PC-9 (cell line): ENCODE measurements around the gene ANKRD2. TPM values are rescaled to one million over a fixed set of nuclear protein-coding genes. Genes with fewer than 3 reads are reported as not detected.

Source experiments
- Bru-seq: library from RNA; stranded (reverse); fragments of 400-500 nt; gene quantifications from one replicate; lab custom pipeline; 2021; lab: Mats Ljungman, UMichigan
- BruChase-seq, 2 experiments: library from RNA; stranded (reverse); fragments of 400-500 nt; gene quantifications; one replicate each; lab custom pipeline; 2021; lab: Mats Ljungman, UMichigan
- BruUV-seq: library from RNA; stranded (reverse); fragments of 400-500 nt; replicated peaks from 2 replicates; lab custom pipeline; 2021; lab: Mats Ljungman, UMichigan
- CTCF ChIA-PET: fragments of 300-600 bp; sonication (Branson Sonifier 250); formaldehyde crosslinking; loops from one replicate; lab custom pipeline; 2022; ENCODE audit warnings: antibody characterized with exemption; lab: Charles Lee
- POLR2A ChIA-PET: fragments of 300-600 bp; sonication (Branson Sonifier 250); formaldehyde crosslinking; loops from one replicate; lab custom pipeline; 2022; ENCODE audit warnings: antibody characterized with exemption; ENCODE audit not compliant: unreplicated experiment; lab: Charles Lee
- DNase-seq, 2 experiments: peaks; one replicate each; pipeline versions ENCODE4 v3.0.0 to v3.0.0-alpha.2; 2015 to 2022; ENCODE audit warnings: mixed read lengths in 1 of 2
- H2AFZ ChIP-seq: fragments of 200-600 bp; sonication (generic); 2 replicates; pipeline ENCODE4 v1.8.1; 2017; ENCODE audit warnings: antibody characterized with exemption
- H3F3A ChIP-seq: fragments of 200-600 bp; sonication (generic); 2 replicates; pipeline ENCODE4 v1.8.1; 2017; ENCODE audit warnings: antibody characterized with exemption, mild to moderate bottlenecking, low read depth; ENCODE audit not compliant: insufficient read depth
- H3K27ac ChIP-seq: fragments of 200-600 bp; sonication (generic); 2 replicates; pipeline ENCODE4 v1.6.1; 2016; ENCODE audit warnings: mixed run types
- H3K27me3 ChIP-seq: fragments of 200-600 bp; sonication (generic); 2 replicates; pipeline ENCODE4 v1.6.1; 2016; ENCODE audit warnings: low read depth, mixed run types; ENCODE audit not compliant: insufficient read depth
- H3K36me3 ChIP-seq: fragments of 200-600 bp; sonication (generic); 2 replicates; pipeline ENCODE4 v1.6.1; 2016; ENCODE audit warnings: low read depth, mixed run types
- H3K4me1 ChIP-seq: fragments of 200-600 bp; sonication (generic); replicated peaks from 2 replicates; pipeline ENCODE4 v1.6.1; 2016; ENCODE audit warnings: mixed run types; ENCODE audit not compliant: insufficient read depth
- H3K4me2 ChIP-seq: fragments of 200-600 bp; sonication (generic); 2 replicates; pipeline ENCODE4 v1.6.1; 2017; ENCODE audit warnings: mixed run types
- H3K4me3 ChIP-seq: fragments of 200-600 bp; sonication (generic); 2 replicates; pipeline ENCODE4 v1.6.1; 2016; ENCODE audit warnings: mixed run types
- H3K79me2 ChIP-seq: fragments of 200-600 bp; sonication (generic); 2 replicates; pipeline ENCODE4 v1.6.1; 2017; ENCODE audit warnings: low read depth, mixed run types
- H3K9me2 ChIP-seq: fragments of 200-600 bp; sonication (generic); 2 replicates; pipeline ENCODE4 v1.8.1; 2017; ENCODE audit warnings: mild to moderate bottlenecking; ENCODE audit not compliant: insufficient read depth
- H3K9me3 ChIP-seq: fragments of 200-600 bp; sonication (generic); 2 replicates; pipeline ENCODE4 v1.8.1; 2016; ENCODE audit warnings: low read depth; ENCODE audit not compliant: insufficient read depth
- H4K20me1 ChIP-seq: fragments of 200-600 bp; sonication (generic); 2 replicates; pipeline ENCODE4 v1.8.1; 2017; ENCODE audit not compliant: insufficient read depth
- EZH2 ChIP-seq: fragments of 200-600 bp; sonication (generic); IDR thresholded peaks from 2 replicates; pipeline ENCODE4 v1.8.0; 2017; ENCODE audit warnings: antibody characterized with exemption, low read depth
- intact Hi-C: fragments of 100-400 bp; cut with micrococcal nuclease; formaldehyde crosslinking; loops from one replicate; pipeline ENCODE4 v1.10.0; 2022; ENCODE audit not compliant: unreplicated experiment
- long read RNA-seq: library from polyadenylated mRNA; stranded (forward); transcript quantifications from one replicate; pipeline ENCODE4 v2.0.0, GENCODE V29; 2022
- total RNA-seq: library from RNA; stranded (reverse); gene quantifications from 2 replicates; pipeline ENCODE4 v1.2.3, GENCODE V29; 2021
- TF ChIP-seq, protein P1 (sequence below): fragments of 200-600 bp; sonication (generic); conservative IDR thresholded peaks from 2 replicates; pipeline ENCODE4 v1.6.1; 2017; ENCODE audit warnings: mixed run types, antibody characterized with exemption, mild to moderate bottlenecking, moderate library complexity

Gene ANKRD2, protein sequence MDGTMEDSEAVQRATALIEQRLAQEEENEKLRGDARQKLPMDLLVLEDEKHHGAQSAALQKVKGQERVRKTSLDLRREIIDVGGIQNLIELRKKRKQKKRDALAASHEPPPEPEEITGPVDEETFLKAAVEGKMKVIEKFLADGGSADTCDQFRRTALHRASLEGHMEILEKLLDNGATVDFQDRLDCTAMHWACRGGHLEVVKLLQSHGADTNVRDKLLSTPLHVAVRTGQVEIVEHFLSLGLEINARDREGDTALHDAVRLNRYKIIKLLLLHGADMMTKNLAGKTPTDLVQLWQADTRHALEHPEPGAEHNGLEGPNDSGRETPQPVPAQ
- total RNA-seq = 5.5 and 8.4 TPM in 2 replicates
- percentile 46 among the genes with signal in this experiment for Bru-seq, nascent RNA
- BruChase-seq, experiment 1, labeled RNA remaining after a 2-hour chase = percentile 46 among the genes with signal in this experiment
- percentile 61 among the genes with signal in this experiment for BruChase-seq, experiment 2, labeled RNA remaining after a 6-hour chase
- long read RNA-seq, transcript ANKRD2-202 (9 exons, 1,449 nt) = major isoform, 13 of 18 reads
- long read RNA-seq, partial matches to known transcripts = 3 of 18 reads
- long read RNA-seq, other reads (novel, unspliced or antisense) = 2 of 18 reads

DNA sequence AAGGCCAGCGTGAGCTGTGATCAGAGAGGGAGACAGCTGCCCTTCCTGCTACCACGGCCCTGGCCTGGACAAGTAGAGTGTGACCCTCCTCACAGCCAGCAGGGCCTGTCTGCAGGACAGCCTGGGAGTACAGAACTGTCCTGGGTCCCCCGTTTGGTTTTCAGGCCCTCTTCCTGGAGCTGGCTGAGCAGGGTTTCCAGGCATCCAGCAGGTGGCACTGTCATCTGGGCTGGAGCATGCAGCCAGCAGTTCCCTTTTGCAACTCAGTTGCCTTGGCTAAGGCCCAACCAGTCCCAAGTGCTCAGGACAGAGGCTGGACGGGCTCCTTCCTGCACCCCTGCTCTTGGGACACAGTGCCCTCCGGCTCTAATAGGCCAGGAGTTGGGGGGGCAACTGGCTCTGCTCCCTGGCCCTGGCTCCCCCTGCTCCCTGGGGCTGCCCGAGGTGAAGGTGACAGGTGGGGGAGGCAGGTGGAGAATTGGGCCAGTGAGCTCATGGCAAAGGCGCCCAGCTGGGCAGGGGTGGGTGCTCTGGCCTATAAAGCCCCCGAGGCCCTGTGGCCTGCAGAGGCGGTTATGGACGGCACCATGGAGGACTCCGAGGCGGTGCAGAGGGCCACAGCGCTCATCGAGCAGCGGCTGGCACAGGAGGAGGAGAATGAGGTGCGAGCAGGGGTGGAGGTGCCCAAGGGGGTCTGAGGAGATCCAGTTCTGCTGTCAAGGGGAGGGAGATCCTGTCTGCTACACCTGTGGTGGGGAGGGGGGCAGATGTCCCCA is at the start of gene ANKRD2:
TSS of gene ANKRD2 (plus strand) at position 566 of the 776 bp plus-strand sequence. CDS start at position 576, 10 bp downstream.
- Histone ChIP-seq H3K79me2 (no peaks in the 10 kb centered on the region), H3K27ac (peak within 1 kb of the TSS; percentile 93), H3K4me2 (peak within 1 kb of the TSS; percentile 76), H3K4me1 (peaks cover 60% of the 10 kb centered on the region), H3F3A (peaks cover 43% of the 10 kb centered on the region; the same call in 1 of the 2 replicates), H3K9me2 (no peaks in the 10 kb centered on the region), H3K36me3 (no peaks in the 10 kb centered on the region), H3K4me3 (peak within 1 kb of the TSS; percentile 14; the same call in 1 of the 2 replicates), H3K27me3 (no peaks in the 10 kb centered on the region), H3K9me3 (no peaks in the 10 kb centered on the region), H2AFZ (no peak within 1 kb of the TSS), H4K20me1 (no peaks in the 10 kb centered on the region)
- TF ChIP-seq, protein P1, sequence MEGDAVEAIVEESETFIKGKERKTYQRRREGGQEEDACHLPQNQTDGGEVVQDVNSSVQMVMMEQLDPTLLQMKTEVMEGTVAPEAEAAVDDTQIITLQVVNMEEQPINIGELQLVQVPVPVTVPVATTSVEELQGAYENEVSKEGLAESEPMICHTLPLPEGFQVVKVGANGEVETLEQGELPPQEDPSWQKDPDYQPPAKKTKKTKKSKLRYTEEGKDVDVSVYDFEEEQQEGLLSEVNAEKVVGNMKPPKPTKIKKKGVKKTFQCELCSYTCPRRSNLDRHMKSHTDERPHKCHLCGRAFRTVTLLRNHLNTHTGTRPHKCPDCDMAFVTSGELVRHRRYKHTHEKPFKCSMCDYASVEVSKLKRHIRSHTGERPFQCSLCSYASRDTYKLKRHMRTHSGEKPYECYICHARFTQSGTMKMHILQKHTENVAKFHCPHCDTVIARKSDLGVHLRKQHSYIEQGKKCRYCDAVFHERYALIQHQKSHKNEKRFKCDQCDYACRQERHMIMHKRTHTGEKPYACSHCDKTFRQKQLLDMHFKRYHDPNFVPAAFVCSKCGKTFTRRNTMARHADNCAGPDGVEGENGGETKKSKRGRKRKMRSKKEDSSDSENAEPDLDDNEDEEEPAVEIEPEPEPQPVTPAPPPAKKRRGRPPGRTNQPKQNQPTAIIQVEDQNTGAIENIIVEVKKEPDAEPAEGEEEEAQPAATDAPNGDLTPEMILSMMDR = peak; percentile 77
- TF ChIP-seq EZH2 = no peak
- peak; percentile 52 to 62 for DNase-seq
- CTCF ChIA-PET = interaction anchor here (0.6 to 1.7 kb wide), 4 partner anchors 12 to 106 kb away, joined by 4 to 5 read pairs (median 5); partner anchors contain the start of gene HOGA1
- intact Hi-C loops = loop anchor here (5.0 kb wide), 1 partner anchor 110 kb away; no protein-coding TSS in a partner anchor
- POLR2A ChIA-PET = no interaction called here
- no TSS peak for BruUV-seq

DNA sequence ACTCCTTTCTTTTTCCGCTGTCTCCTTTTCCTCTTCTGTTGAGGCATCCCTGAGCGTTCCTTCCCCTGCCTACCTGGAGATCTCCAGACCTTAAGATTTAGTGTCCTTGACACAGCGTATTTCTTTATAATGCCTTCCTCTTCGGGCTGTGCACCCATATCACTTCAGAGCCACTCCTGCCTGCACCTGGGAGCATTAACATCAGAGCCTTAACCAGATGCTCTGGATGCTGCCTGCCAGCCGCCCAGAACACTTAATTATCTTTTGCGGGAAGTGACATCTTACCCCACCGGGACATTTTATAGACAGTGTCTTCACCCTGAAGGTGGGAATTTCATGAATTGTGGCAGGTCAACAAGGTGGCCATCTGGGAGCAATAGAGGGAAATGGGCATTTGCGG is 49.6 kb upstream of the ANKRD2 start:
- TF ChIP-seq, protein P1 = no peak
- TF ChIP-seq EZH2 = no peak
- H3K27me3 ChIP-seq = no peaks in the 10 kb centered on the region
- no TSS peak for BruUV-seq
- no peak overlapping the region for H3K27ac ChIP-seq
- H3K9me2 ChIP-seq = no peaks in the 10 kb centered on the region
- H3F3A ChIP-seq = peaks cover 4% of the 10 kb centered on the region
- H2AFZ ChIP-seq = no peak overlapping the region
- intact Hi-C loops = no loop called here
- no peak overlapping the region for H3K4me2 ChIP-seq
- 0 out of 2 replicates have a peak, but pooled peaks cover 4% of the 10 kb centered on the region for H3K79me2 ChIP-seq
- no peaks in the 10 kb centered on the region for H3K9me3 ChIP-seq
- no peaks in the 10 kb centered on the region for H3K36me3 ChIP-seq
- POLR2A ChIA-PET = no interaction called here
- no peak for DNase-seq
- H3K4me3 ChIP-seq = no peak overlapping the region
- H3K4me1 ChIP-seq = peaks cover 30% of the 10 kb centered on the region
- CTCF ChIA-PET = no interaction called here
- no peaks in the 10 kb centered on the region for H4K20me1 ChIP-seq

DNA sequence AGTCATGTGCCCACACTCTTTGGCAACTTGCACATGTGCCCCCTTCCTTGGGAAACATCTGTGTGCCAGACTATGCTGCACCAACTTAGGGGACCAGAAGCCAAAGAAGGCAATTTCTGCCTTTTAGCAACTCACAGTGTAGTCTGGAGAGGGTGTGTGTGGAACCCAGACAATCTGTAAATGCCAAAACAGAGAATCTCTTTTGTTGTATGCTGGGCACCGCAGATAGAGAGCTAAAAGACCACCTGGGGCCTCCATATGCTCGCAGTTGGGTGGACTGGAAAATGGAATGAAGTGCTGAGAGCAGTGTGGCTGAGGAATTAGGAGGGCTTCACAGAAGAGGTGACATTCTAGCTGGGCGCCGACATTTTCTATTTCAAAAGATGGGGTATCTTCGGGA is 47.5 kb upstream of the ANKRD2 start:
- Histone ChIP-seq H3K9me3 (no peaks in the 10 kb centered on the region), H2AFZ (no peak overlapping the region), H4K20me1 (no peaks in the 10 kb centered on the region), H3K9me2 (no peaks in the 10 kb centered on the region), H3K27ac (no peak overlapping the region), H3K4me2 (no peak overlapping the region), H3K79me2 (0 out of 2 replicates have a peak, but pooled peaks cover 3% of the 10 kb centered on the region), H3K4me3 (no peak overlapping the region), H3K4me1 (peaks cover 14% of the 10 kb centered on the region), H3F3A (no peaks in the 10 kb centered on the region), H3K27me3 (no peaks in the 10 kb centered on the region), H3K36me3 (no peaks in the 10 kb centered on the region)
- no peak for TF ChIP-seq EZH2
- TF ChIP-seq, protein P1 = no peak
- intact Hi-C loops = no loop called here
- ChIA-PET CTCF (no interaction called here), POLR2A (no interaction called here)
- DNase-seq = no peak
- no TSS peak for BruUV-seq
